Measurements from ENCODE around the gene DTD2. TPM values are rescaled to one million over a fixed set of nuclear protein-coding genes. Genes with fewer than 3 reads are reported as not detected.
A peak's percentile ranks its signal among the peaks of the same experiment; 100 is the strongest.

The DTD2 gene
- total and polyA plus RNA-seq, 2 of the 8 experiments (the other 6 are each of a cell fraction or from before 2014, with no cell fraction given) = 12.0 to 19.5 TPM

DNA sequence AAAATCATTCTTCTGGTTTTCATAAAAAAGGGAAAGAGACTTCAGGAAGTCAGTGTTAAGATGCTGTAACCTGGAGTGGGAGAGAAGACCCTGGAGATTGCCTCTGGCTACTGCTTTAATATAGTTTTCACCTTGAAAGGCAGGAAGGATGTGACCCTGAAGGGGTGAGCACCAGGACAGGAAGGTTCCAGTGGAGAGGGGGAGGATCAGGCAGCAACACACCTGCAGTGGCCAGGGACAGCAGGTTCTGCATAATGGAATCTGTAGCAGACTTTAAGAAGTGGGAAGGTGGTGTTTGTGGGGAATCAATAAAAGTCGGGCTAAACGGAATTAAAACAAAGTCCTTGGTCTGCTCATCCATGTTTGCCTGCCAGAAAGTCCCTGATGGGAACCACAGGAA is 30.6 kb downstream of the DTD2 start:
- Histone ChIP-seq H2AK5ac (ENCODE audit: low read depth, low read length) (no peak overlapping the region), H2BK15ac (ENCODE audit: low read length) (no peak overlapping the region), H4K8ac (ENCODE audit: extremely low read depth, insufficient read depth, low read length) (no peak overlapping the region), H2BK5ac (ENCODE audit: low read depth, low read length) (no peak overlapping the region), H3K56ac (replicated peaks; ENCODE audit: insufficient read length, low read depth, low read length) (no peak overlapping the region), H2AFZ (ENCODE audit: low read length) (peak overlapping the region; percentile 55; the same call in 1 of the 2 replicates), H3K4me2 (ENCODE audit: insufficient read depth in 1 of 2, low read depth in 2 of 2, low read length in 2 of 2) (no peak overlapping the region), H3K9me3 (ENCODE audit: insufficient read depth in 2 of 2, low read depth in 1 of 2, low read length in 1 of 2) (no peaks in the 10 kb centered on the region), H2BK20ac (ENCODE audit: low read length) (no peak overlapping the region), H3K23me2 (ENCODE audit: low read depth, low read length) (no peaks in the 10 kb centered on the region; the same call in 1 of the 2 replicates), H4K5ac (ENCODE audit: insufficient read length, low read depth, low read length) (no peak overlapping the region), H4K20me1 (replicated peaks in 1 of 2; ENCODE audit: control insufficient read depth in 1 of 2, insufficient read depth in 2 of 2, low read length in 2 of 2) (no peaks in the 10 kb centered on the region), H2BK12ac (ENCODE audit: low read depth, low read length) (no peak overlapping the region), H3K4ac (replicated peaks; ENCODE audit: insufficient read length, low read depth, low read length) (no peak overlapping the region), H3K18ac (ENCODE audit: extremely low read depth, low read length) (no peak overlapping the region), H3K27ac (ENCODE audit: low read depth, low read length) (no peak overlapping the region), H4K91ac (replicated peaks; ENCODE audit: insufficient read length, low read length) (no peak overlapping the region), H2BK120ac (replicated peaks; ENCODE audit: low read depth, low read length) (no peak overlapping the region), H3K23ac (ENCODE audit: insufficient read length) (no peak overlapping the region), H3K14ac (ENCODE audit: insufficient read length) (no peak overlapping the region), H3K4me3 (ENCODE audit: extremely low read depth in 1 of 4, insufficient read depth in 2 of 4, low read depth in 3 of 4, low read length in 4 of 4) (no peak overlapping the region), H3K36me3 (ENCODE audit: control insufficient read depth in 2 of 4, insufficient read depth in 4 of 4, low read length in 3 of 4) (no peaks in the 10 kb centered on the region), H3K79me2 (ENCODE audit: control insufficient read depth in 1 of 2, insufficient read depth in 2 of 2, low read length in 2 of 2) (no peaks in the 10 kb centered on the region), H3K27me3 (replicated peaks in 1 of 4; ENCODE audit: control insufficient read depth in 3 of 4, extremely low read depth in 1 of 4, insufficient read depth in 3 of 4, low read length in 3 of 4) (no peaks in the 10 kb centered on the region), H3K4me1 (replicated peaks in 1 of 4; ENCODE audit: control insufficient read depth in 3 of 4, insufficient read depth in 4 of 4, low read length in 3 of 4) (peaks cover 0 to 4% (median 0%) of the 10 kb centered on the region in 4 experiments; a peak in 2 of 7 replicates), H3K79me1 (ENCODE audit: low read depth, low read length) (no peaks in the 10 kb centered on the region), H3K9ac (replicated peaks in 1 of 4; ENCODE audit: extremely low read depth in 1 of 4, low read depth in 3 of 4, low read length in 3 of 4) (no peak overlapping the region; a peak in 1 of 7 replicates)
- ChIA-PET POLR2A (ENCODE audit: partially characterized antibody) (no interaction called here), CTCF (ENCODE audit: partially characterized antibody) (no interaction called here)
- DNase-seq (ENCODE audit: low read depth in 1 of 2, low spot score in 2 of 2) (no peak), FAIRE-seq (peak; percentile 13)
- TF ChIP-seq BRCA1 (IDR thresholded peaks at IDR 0.05; ENCODE audit: low read depth, low read length) (no peak), GABPA (IDR thresholded peaks at IDR 0.05; ENCODE audit: borderline replicate concordance, insufficient read depth, low read length) (peak; percentile 72; the same call in 1 of the 2 replicates), SRF (IDR thresholded peaks at IDR 0.05; ENCODE audit: low read depth, low read length) (no peak)
- WGBS, 2 experiments (ENCODE audit: extremely low coverage in 1 of 2, insufficient coverage in 1 of 2, insufficient read length in 1 of 2, insufficient replicate concordance in 2 of 2, low coverage in 1 of 2, low lambda C conversion rate in 2 of 2, missing lambda C conversion rate in 1 of 2) = 84% methylated on average over 2 of the region's 2 CpGs; no CpG with 5 or more reads in 1 of the 2 experiments
